Measurements from ENCODE around the gene KCNK7.

KCNK7 gene

DNA sequence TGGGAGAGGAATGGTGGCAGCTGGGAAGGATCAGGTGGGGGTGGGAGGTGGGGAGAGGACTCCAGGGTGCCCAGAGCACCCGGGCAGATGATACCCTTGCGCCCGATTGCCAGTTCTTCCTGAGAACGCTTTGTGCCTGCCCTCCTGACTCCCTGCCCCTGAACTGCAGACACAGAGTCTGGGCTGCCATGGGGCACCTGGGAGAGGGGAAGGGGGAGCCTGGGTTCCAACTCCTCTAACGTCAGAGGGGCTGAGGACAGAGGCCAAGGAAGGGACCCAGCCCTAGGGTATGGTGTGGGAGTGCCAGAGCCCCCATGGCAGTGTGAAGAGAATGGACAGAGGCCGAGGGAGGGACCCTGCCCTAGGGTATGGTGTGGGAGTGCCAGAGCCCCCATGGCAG lies 920 bp upstream of the KCNK7 start:
- no peak overlapping the region for H3K27ac ChIP-seq (ENCODE audit: low read depth, low read length)
- no peak overlapping the region for H3K4me3 ChIP-seq (ENCODE audit: insufficient read depth, low read length, poor library complexity, severe bottlenecking)
- no peaks in the 10 kb centered on the region for H3K9me2 ChIP-seq (replicated peaks; ENCODE audit: insufficient read depth, low read length)
- H3K9me3 ChIP-seq (ENCODE audit: insufficient read depth, low read length), result no peaks in the 10 kb centered on the region
- no peaks in the 10 kb centered on the region for H3K79me2 ChIP-seq (ENCODE audit: insufficient read depth, low read length)
- H3F3A ChIP-seq (ENCODE audit: insufficient read depth), result no peaks in the 10 kb centered on the region
- no peaks in the 10 kb centered on the region for H4K20me1 ChIP-seq (ENCODE audit: low read depth, low read length)
- H3K36me3 ChIP-seq (ENCODE audit: low read length), result no peaks in the 10 kb centered on the region
- no peak for TF ChIP-seq EZH2phosphoT487 (conservative IDR thresholded peaks at IDR 0.05; ENCODE audit: low read length)
- TF ChIP-seq, protein P1, sequence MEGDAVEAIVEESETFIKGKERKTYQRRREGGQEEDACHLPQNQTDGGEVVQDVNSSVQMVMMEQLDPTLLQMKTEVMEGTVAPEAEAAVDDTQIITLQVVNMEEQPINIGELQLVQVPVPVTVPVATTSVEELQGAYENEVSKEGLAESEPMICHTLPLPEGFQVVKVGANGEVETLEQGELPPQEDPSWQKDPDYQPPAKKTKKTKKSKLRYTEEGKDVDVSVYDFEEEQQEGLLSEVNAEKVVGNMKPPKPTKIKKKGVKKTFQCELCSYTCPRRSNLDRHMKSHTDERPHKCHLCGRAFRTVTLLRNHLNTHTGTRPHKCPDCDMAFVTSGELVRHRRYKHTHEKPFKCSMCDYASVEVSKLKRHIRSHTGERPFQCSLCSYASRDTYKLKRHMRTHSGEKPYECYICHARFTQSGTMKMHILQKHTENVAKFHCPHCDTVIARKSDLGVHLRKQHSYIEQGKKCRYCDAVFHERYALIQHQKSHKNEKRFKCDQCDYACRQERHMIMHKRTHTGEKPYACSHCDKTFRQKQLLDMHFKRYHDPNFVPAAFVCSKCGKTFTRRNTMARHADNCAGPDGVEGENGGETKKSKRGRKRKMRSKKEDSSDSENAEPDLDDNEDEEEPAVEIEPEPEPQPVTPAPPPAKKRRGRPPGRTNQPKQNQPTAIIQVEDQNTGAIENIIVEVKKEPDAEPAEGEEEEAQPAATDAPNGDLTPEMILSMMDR (IDR thresholded peaks at IDR 0.05; ENCODE audit: insufficient read depth, low read length, poor library complexity, severe bottlenecking), result no peak
- H2AFZ ChIP-seq (ENCODE audit: low read depth, low read length, severe bottlenecking), result no peak overlapping the region
- H3K9ac ChIP-seq (ENCODE audit: low read length), result no peak overlapping the region
- H3K4me2 ChIP-seq (ENCODE audit: low read depth, low read length, poor library complexity, severe bottlenecking), result no peak overlapping the region
- no peaks in the 10 kb centered on the region for H3K27me3 ChIP-seq (ENCODE audit: low read length)

DNA sequence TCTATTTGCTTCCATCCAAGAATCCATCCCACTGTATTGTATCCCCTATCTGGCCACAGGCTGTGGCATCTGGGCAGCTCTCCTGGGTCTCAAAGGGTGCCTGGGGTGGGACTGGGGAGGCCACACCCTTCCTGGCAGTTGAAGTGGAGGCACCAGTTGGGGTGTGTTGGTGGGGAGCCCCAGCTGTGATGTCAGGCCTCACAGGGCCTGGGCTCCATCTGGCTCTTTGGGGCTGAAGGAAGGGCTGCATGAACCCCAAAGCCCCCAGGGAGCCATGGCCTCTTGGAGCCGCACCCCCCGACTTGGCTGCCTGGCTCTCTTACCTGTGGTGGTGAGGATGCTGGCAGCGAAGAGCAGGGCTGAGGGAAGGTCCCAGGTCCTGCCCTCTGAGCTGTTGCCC lies 469 bp downstream of the KCNK7 start:
- H3F3A ChIP-seq (ENCODE audit: insufficient read depth), result no peaks in the 10 kb centered on the region
- no peaks in the 10 kb centered on the region for H3K9me3 ChIP-seq (ENCODE audit: insufficient read depth, low read length)
- no peaks in the 10 kb centered on the region for H3K79me2 ChIP-seq (ENCODE audit: insufficient read depth, low read length)
- H3K36me3 ChIP-seq (ENCODE audit: low read length), result no peaks in the 10 kb centered on the region
- TF ChIP-seq, protein P1 (IDR thresholded peaks at IDR 0.05; ENCODE audit: insufficient read depth, low read length, poor library complexity, severe bottlenecking), result no peak
- no peak for TF ChIP-seq EZH2phosphoT487 (conservative IDR thresholded peaks at IDR 0.05; ENCODE audit: low read length)
- H3K27me3 ChIP-seq (ENCODE audit: low read length), result no peaks in the 10 kb centered on the region
- no peak overlapping the region for H2AFZ ChIP-seq (ENCODE audit: low read depth, low read length, severe bottlenecking)
- H4K20me1 ChIP-seq (ENCODE audit: low read depth, low read length), result no peaks in the 10 kb centered on the region
- H3K4me2 ChIP-seq (ENCODE audit: low read depth, low read length, poor library complexity, severe bottlenecking), result no peak overlapping the region
- H3K4me3 ChIP-seq (ENCODE audit: insufficient read depth, low read length, poor library complexity, severe bottlenecking), result no peak overlapping the region
- H3K27ac ChIP-seq (ENCODE audit: low read depth, low read length), result no peak overlapping the region
- no peak overlapping the region for H3K9ac ChIP-seq (ENCODE audit: low read length)
- no peaks in the 10 kb centered on the region for H3K9me2 ChIP-seq (replicated peaks; ENCODE audit: insufficient read depth, low read length)

DNA sequence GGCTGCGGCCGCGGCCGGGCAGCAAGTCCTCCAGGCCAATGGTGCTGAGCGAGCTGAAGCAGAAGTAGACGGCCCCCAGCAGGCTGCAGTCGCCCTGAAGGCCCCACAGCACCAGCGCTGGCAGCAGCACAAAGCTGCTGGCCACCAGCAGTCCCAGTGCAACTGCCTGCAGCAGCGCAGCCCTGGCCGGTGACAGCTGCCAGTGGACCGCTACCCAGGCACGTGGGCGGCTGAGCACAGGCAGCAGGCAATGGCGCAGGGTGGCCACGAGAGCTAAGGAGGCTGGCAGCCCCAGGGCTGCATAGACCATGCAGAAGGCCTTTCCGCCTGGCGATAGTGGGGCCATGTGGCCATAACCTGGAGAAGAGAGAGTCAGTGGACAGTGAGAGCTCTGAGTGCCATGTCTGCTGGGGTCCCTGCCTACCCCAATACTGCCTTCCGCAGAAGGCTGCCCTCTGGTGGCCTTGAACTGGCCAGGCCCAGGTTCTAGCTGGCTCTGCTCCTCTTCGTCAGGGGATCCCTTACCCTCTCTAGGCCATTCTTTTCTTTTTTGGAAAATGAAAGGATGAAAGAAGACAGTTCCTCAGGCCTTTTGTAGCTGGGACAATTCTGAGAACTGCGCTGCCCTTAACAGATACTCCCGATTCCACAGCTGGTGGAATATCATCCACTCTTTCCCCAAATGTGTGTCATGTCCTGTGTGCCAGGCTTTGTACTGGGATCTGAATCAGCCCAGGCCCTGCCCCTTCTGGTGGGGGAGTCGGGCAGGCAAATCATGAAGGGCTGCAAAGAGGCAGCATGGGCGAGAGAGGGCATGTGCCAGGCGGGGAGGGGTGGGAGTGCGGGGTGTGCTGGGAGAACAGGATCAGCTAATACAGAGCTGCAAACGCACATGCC lies 1.8 kb downstream of the KCNK7 start:
- Histone ChIP-seq H3K27me3 (ENCODE audit: low read length) (no peaks in the 10 kb centered on the region), H3K4me2 (ENCODE audit: low read depth, low read length, poor library complexity, severe bottlenecking) (no peak overlapping the region), H3K79me2 (ENCODE audit: insufficient read depth, low read length) (no peaks in the 10 kb centered on the region), H3K9me3 (ENCODE audit: insufficient read depth, low read length) (no peaks in the 10 kb centered on the region), H2AFZ (ENCODE audit: low read depth, low read length, severe bottlenecking) (no peak overlapping the region), H4K20me1 (ENCODE audit: low read depth, low read length) (no peaks in the 10 kb centered on the region), H3K27ac (ENCODE audit: low read depth, low read length) (no peak overlapping the region), H3F3A (ENCODE audit: insufficient read depth) (no peaks in the 10 kb centered on the region), H3K9ac (ENCODE audit: low read length) (no peak overlapping the region), H3K9me2 (replicated peaks; ENCODE audit: insufficient read depth, low read length) (no peaks in the 10 kb centered on the region), H3K4me3 (ENCODE audit: insufficient read depth, low read length, poor library complexity, severe bottlenecking) (no peak overlapping the region), H3K36me3 (ENCODE audit: low read length) (no peaks in the 10 kb centered on the region)
- TF ChIP-seq, protein P1 (IDR thresholded peaks at IDR 0.05; ENCODE audit: insufficient read depth, low read length, poor library complexity, severe bottlenecking), result peak; percentile 43
- TF ChIP-seq EZH2phosphoT487 (conservative IDR thresholded peaks at IDR 0.05; ENCODE audit: low read length), result no peak
